Measurements from ENCODE around the gene PRSS57.
"Not testable (repeated sequence)": the region's sequence is repeated elsewhere in the genome, so short reads cannot be mapped to it uniquely, and the experiment has no call there.

The PRSS57 gene

GRCh38 chr19:695352-695949 is at the start of gene PRSS57:
PRSS57 (minus strand) TSS chr19:695452; CDS start chr19:695430, 22 bp downstream.
- no peak for DNase-seq

DNA sequence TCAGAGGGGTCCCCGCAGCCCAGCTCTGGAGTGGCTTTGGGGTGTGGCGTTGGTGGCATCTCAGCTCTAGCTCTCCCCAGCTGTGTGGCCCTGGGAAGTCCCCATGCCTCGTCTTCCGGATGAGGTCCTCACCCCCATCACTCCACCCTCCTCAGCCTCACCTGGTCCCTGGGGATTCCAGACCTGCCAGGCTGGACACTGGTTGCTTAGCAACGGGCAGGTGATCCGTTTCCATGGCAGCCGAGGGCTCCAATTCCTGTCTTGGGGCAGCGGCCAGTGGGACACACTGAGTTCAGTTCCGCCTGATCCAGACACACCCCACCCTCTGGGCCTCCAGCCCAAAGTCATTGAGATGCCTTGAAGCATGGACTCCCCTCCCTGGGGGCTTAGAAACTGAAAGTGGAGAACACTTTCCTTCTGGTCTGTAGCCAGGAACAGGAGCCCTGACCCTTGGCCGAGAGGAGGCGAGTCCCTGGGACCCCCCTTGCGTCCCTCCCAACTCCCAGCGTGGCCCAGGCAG is 48.0 kb upstream of the PRSS57 start:
- DNase-seq, result peak in 3 of 51 donors; percentile 3 to 47 (median 7)

DNA sequence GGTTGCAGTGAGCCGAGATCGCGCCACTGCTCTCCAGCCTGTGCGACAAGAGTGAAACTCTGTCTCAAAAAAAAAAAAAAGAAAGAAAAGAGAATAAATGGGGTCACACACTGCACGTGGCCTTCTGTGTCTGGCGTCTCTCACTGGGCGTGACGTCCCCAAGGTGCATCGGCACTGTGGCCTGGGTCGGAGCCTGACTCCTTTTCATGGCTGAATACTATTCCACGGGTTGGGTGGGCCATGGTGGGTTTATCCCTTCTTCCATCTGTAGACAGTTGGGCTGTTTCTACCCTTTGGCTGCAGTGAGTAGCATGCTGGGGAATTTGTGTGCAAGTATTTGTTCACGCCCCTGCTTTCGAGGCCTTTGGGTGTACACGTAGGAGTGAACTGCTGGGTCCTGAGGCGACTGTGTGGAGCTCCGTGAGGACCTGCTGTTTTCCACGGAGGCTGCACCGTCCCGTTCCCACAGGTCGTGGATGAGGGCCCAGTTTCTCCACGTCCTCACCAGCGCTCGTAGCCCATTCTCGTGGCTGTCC is 47.4 kb upstream of the PRSS57 start:
- no peak for DNase-seq

DNA sequence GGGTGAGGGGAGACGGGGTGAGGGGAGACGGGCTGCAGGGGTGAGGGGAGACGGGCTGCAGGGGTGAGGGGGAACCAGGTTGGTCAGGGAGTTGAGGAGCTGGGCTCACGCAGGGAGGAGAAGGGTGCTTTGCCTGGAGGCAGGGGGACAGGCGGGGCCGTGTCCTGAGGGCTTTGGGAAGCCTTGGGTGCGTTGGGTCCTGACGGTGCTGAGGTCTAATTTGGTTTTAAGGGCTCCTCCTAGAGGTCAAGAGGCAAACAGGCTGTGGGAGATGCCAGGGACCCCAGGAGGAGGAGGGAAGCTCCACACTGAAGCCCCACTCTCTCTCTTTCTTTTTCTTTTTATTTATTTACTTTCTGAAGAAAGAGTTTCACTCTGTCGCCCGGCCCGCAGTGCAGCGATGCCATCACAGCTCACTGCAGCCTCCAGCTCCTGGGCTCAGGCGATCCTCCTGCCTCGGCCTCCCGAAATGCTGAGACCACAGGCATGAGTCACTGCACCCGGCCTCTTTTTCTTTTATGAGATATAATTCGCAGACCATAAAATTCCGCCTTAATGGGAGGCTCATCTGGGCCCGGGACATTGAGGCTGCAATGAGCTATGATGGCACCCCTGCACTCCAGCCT is 46.4 kb upstream of the PRSS57 start:
- no peak for DNase-seq

- DNase-seq, result not testable (repeated sequence)
Observed at GRCh38 chr19:740816-741505, 45.7 kb upstream of the PRSS57 start.

DNA sequence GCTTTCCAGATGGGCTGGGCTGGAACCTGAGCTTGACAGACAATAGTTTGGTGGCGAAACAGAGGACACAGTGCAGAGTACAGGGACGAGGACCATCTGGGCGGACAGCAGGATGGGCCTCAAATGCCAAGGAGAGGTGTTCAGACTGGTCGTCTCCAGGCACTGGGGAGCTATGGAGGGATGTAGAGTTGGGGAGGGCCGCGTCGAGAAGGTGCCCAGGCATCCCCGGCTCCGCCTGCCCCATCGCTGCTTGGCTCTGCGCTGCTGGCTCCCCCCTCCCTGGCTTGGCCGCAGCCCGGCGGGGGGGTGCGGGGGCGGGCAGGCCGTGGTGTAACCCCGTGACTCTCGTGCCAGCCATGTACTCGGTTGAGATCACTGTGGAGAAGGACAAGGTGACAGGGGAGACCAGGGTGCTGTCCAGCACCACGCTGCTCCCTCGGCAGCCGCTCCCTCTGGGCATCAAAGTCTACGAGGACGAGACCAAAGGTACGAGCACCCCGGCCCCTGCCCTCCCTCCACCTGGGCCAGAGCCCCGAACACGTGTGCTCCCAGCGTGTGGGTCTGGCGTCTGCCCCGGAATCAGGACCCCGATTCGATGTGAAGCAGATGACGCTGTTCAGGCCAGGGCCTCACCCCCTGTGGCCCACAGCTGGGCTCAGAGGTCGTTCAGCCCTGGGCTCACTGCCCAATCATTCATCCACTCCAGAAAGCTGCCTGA is 44.9 kb upstream of the PRSS57 start:
- no peak for DNase-seq

DNA sequence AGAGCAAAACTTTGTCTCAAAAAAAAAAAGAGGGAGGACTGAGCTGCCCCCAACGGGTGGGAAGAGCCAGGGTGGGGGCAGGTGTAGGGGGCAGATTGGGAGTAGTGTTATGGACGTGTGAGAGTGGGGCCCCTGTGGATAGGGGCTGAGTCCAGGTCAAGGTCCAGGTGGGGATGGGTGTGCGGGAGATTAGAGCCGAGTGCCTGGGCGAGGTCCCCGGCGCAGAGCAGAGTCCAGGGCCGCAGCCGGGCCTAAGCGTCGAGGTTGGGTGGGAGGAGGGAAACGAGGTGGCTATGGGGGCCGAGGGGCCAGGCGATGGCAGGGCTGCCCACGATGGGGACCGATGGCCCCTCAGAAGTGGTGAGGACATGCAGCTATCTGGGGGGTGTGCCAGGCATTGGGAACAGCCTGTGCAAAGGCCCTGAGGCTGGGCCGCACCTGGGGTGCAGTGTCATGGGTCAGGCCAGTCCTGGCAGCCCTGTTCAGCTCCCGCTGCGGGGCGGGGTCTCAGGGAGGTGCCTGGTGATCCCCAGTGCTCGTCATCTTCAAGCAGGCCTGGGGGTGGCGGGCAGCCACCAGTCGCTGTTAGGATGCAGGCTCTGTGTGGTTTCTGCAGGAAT is 43.4 kb upstream of the PRSS57 start:
- DNase-seq, result no peak

- DNase-seq, result peak in 10 of 51 donors; percentile 1 to 46 (median 12)
Observed at GRCh38 chr19:737591-738093, 42.4 kb upstream of the PRSS57 start.

GRCh38 chr19:736125-736524 is 40.9 kb upstream of the PRSS57 start:
- DNase-seq, result no peak

GRCh38 chr19:734716-735115 is 39.5 kb upstream of the PRSS57 start:
- DNase-seq, result no peak

DNA sequence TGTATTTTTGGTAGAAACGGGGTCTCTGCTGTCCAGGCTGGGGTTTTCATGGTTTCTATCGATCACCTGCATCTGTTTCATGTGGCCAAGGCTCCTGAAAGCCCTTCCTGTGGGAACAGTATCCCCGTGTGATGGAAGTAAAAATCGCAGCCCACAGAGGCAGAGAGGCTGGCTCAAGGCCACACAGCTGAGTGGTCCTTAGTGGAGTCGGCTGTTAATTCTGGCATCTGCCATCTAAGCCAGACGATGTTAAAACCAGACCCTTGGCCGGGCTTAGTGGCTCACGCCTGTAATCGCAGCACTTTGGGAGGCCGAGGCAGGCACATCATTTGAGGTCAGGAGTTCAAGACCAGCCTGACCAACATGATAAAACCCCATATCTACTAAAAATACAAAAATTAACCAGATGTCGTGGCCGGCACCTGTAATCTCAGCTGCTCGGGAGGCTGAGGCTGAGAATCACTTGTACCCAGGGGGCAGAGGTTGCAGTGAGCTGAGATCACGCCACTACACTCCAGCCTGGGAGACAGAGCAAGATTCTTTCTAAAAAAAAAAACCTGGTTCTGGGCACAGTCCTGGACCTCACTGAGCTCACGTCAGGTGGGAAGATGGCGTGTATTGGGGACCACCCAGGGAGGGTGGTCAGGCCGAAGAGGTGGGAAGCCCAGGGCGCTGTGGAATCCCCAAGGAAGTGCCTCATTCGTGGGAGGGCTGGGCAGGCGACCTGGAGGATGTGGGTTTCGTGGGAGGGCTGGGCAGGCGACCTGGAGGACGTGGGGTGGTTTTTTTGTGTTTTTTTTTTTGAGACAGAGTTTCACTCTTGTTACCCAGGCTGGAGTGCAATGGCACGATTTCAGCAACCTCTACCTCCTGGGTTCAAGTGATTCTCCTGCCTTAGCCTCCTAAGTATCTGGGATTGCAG is 37.2 kb upstream of the PRSS57 start:
- DNase-seq, result no peak

DNA sequence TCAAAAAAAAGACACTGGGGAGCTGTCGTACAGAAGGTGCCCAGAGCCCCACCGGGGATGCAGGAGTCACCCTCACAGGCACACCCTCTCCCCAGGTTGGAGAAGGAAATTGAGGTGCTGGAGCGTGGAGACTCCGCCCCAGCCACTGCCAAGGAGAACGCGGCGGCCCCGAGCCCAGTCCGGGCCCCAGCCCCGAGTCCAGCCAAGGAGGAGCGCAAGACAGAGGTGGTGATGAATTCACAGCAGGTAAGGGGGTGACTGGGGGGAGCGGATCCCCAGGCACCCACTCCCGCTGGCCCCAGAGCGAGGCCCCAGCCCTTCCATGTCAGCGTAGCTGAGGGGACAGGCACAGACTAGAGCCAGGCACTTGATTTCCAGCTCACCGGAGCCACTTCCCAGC is 35.7 kb upstream of the PRSS57 start:
- no peak for DNase-seq

- no peak for DNase-seq
Observed at GRCh38 chr19:729965-730668, 34.9 kb upstream of the PRSS57 start.

DNA sequence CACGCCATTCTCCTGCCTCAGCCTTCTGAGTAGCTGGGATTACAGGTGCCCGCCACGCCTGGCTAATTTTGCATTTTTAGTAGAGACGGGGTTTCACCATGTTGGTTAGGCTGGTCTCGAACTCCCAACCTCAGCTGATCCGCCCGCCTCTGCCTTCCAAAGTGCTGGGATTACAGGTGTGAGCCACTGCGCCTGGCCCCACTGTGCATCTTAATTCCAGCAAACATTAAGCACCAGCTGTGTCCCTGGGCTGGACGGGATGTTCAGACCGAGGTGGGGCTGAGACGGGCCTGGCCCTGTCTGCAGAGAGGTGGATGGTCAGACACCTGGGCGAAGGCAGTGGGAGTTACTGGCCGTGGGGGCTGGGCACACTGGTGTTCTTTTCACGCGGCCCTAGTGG is 34.3 kb upstream of the PRSS57 start:
- not testable (repeated sequence) for DNase-seq

- no peak for DNase-seq
Observed at GRCh38 chr19:728011-728410, 32.8 kb upstream of the PRSS57 start.

DNA sequence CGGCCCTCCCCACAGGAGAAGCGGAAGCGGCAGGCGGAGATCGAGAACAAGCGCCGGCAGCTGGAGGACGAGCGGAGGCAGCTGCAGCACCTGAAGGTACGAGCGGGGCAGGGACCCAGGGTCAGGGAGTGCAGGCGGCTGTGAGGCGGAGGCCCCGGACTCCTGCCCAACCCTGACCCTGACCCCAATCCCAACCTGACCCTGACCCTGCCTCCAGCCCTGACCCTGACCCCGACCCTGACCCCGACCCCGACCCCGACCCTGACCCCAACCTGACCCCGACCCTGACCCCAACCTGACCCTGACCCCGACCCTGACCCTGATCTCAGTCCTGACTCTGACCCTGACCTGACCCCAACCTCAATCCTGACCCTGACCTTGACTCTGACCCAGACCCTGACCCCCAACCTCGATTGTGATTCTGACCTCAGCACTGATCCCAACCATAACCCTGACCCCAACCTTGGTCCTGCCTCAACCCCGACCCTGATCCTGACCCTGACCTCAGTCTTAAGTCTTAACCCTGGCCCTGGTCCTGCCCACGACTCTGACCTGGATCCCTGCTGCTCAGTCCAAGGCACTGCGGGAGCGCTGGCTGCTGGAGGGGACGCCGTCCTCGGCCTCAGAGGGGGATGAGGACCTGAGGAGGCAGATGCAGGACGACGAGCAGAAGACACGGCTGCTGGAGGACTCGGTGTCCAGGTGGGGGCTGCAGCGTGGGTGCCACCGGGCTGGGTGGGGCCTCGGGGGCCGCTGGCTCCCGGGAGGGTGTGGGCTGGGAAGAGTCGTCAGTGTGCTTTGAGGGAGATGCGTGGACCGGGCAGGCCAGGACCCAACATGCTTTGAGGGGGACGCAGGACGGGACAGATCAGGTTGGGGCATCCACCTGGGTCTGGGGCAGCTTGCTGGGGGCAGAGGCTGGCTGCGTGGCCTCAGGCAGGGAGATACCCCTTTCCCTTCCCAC is 32.0 kb upstream of the PRSS57 start:
- peak in 1 of 51 donors; percentile 17 for DNase-seq

DNA sequence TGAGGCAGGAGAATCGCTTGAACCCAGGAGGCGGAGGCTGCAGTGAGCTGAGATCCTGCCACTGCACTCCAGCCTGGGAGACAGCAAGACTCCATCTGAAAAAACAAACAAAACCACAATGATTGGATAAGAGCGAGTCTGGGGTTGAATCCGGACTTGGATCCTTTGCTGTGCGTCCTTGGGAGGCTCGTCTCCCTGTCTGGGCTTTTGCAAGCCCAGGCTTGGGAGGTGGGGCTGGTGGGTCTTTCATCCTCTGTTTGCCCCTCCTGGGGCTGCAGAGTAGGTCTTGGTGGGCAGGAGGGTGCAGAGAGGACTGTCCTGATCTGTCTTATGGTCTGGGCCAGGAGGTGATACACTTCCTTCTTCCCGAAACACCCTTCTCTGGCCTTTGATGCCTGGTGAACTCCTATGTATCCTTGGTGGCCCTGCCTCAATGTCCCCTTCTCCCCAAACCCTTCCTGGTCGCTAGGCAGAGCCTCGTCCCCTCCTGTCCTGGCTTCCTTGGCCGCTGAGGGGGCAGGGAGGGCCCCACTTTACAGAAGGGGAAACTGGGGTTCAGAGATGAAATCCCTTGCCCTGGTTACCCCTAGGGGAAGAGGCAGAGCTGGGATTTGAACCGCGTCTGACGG is 30.3 kb upstream of the PRSS57 start:
- DNase-seq, result no peak

DNA sequence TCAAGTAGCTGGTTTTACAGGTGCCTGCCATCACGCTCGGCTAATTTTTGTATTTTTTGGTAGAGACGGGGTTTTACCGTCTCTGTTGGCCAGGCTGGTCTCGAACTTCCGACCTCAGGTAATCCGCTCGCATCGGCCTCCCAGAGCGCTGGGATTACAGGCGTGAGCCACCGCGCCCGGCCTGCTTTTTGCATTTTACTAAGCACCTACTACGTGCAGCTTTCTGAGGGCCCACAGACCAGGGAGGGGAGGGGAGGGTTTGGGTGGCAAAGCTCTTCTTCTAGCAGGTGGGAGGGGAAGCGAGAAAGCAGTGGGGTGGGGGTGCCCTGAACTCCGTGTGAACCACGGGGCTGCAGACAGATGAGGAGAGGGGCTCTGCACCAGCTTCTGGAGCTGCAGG is 28.5 kb upstream of the PRSS57 start:
- no peak for DNase-seq
